HUES48 (cell line): ENCODE results near the gene PPP1R16B.

Experiments used
- H3K27ac ChIP-seq: one replicate; pipeline ENCODE4 v1.7.0; 2013; ENCODE audit warnings: low read depth, low read length, inconsistent platforms
- H3K27me3 ChIP-seq: 2 replicates; pipeline ENCODE4 v1.6.1; 2013; ENCODE audit warnings: mild to moderate bottlenecking, low read length; ENCODE audit not compliant: control insufficient read depth, insufficient read depth
- H3K36me3 ChIP-seq: 2 replicates; pipeline ENCODE4 v1.6.1; 2013; ENCODE audit warnings: low read length; ENCODE audit not compliant: control insufficient read depth, insufficient read depth
- H3K4me1 ChIP-seq: 2 replicates; pipeline ENCODE4 v1.6.1; 2013; ENCODE audit warnings: mild to moderate bottlenecking, low read length; ENCODE audit not compliant: control insufficient read depth, insufficient read depth
- H3K4me3 ChIP-seq: 2 replicates; pipeline ENCODE4 v1.5.1; 2013; ENCODE audit warnings: mild to moderate bottlenecking, low read depth, low read length
- H3K9ac ChIP-seq: 2 replicates; pipeline ENCODE4 v1.6.1; 2013; ENCODE audit warnings: mild to moderate bottlenecking, low read depth, low read length, moderate library complexity
- H3K9me3 ChIP-seq: 2 replicates; pipeline ENCODE4 v1.6.1; 2013; ENCODE audit warnings: low read length; ENCODE audit not compliant: control insufficient read depth, insufficient read depth

The PPP1R16B gene

DNA sequence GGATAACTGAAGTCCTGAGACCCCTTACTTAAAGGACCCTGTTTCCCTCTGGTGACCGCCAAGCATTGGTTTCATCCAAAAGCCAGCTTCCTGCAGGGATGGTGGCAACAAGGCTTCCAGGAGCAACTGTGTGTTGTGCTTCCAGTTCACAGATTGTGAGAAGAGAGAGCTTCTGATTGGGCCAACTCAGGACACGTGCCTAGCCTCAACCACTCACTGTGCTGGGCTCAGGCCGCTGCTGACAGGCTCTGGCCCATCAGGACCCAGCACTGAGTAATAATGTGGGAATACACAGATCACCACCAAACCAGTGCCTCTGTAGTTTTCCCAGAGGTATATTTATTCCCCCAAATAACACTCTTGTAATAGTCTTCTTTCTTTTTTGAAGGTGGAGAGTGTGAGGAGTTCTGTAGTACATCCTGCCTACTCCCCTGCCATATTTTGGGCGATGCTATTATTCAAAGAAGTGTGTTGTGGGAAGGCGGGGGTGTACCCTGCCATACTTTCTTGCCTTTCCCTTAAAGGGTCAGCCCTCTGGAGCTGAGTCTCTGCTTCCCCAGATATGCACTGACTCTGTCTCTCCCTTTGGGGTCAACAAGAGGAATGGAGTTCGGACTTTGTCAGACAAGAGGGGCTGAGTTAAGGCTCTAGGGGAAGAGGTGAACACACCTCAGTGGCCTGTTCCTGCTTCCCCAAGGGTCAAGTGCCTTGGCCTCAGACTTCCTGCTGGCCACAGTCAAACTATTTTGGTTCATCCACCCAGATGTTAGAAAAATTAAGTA is 23.2 kb downstream of the PPP1R16B start:
- H3K4me1 ChIP-seq, result peaks cover 20% of the 10 kb centered on the region
- no peaks in the 10 kb centered on the region for H3K9me3 ChIP-seq
- no peaks in the 10 kb centered on the region for H3K36me3 ChIP-seq
- no peak overlapping the region for H3K9ac ChIP-seq
- H3K4me3 ChIP-seq, result no peak overlapping the region
- no peak overlapping the region for H3K27ac ChIP-seq
- no peaks in the 10 kb centered on the region for H3K27me3 ChIP-seq

DNA sequence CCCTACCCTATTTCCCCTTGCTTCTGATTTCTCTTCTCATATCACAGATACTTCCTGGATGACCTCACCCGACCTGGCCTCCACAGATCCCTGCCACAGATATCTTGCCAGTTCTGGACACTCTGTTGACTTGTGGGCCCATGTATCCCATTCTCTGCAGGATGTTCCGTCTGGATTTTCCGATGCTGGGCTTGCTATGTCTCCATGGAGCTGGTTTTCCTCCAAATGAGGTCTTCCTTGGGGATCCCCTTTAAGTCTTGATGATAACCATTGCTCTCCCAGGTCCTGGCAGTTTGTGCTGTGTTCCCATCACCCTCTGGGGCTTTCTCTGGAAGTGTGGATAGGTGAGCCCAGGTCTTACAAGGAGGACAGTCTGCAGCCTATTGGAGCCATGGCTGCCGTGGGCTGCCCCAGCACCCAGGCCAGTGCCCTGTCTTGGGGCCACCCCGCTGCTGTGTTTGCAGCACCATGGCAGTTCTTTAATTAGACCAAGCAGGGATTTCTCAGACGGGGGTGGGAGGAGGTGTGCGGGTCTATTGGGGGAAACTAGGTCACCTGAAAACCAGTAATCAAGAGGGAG is 23.9 kb downstream of the PPP1R16B start:
- Histone ChIP-seq H3K27ac (no peak overlapping the region), H3K4me1 (peaks cover 20% of the 10 kb centered on the region), H3K36me3 (no peaks in the 10 kb centered on the region), H3K9ac (no peak overlapping the region), H3K27me3 (no peaks in the 10 kb centered on the region), H3K4me3 (no peak overlapping the region), H3K9me3 (no peaks in the 10 kb centered on the region)

DNA sequence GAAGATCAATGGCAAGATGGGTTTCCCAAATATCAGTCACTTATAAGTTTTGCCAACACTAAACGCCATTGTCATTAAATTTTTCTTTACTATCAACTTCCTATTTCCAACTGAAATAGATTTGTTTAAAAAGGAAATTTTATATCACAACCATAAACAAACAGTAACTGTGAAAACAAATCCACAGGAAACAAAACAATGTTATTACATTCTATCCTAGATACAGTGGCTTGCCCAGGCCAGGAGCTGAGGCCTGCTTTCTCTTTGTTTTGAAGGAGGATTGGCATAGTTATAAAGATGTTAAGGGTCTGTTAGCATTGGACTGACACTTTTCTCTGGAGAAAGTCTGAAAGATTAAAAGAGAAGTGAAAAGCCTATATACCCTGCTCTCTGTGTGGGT is 24.9 kb downstream of the PPP1R16B start:
- Histone ChIP-seq H3K27me3 (no peaks in the 10 kb centered on the region), H3K4me3 (no peak overlapping the region), H3K27ac (no peak overlapping the region), H3K9ac (no peak overlapping the region), H3K36me3 (no peaks in the 10 kb centered on the region), H3K9me3 (no peaks in the 10 kb centered on the region), H3K4me1 (peaks cover 13% of the 10 kb centered on the region)

DNA sequence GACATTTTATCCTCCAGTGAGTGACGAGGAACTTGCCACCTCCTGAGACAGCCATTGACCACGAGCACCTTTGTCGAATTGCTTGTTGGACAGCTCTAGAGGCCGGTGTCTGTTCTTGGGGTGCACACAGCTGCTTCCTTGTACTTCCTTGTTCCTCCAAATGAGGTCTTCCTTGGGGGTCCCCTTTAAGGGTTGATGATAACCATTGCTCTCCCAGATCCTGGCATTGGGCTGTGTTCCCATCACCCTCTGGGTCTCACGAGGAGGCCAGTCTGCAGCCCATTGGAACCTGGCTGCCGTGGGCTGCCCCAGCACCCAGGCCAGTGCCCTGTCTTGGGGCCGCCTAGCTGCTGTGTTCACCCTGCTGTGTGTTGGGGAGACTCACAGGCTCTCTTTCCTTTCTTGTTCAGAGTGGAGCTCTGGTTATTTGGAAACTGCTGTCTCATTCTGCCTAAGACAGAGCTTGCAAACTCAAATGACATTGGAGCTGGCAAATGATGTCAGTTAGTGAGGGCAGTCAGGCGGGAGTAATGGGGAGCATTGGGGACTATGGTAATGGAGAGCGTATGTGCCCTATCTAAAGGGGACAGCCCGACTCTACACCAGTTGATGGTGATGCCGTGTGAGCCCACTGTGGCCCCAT is 25.7 kb downstream of the PPP1R16B start:
- H3K36me3 ChIP-seq, result no peaks in the 10 kb centered on the region
- no peak overlapping the region for H3K4me3 ChIP-seq
- no peak overlapping the region for H3K27ac ChIP-seq
- H3K9ac ChIP-seq, result no peak overlapping the region
- H3K27me3 ChIP-seq, result no peaks in the 10 kb centered on the region
- peaks cover 5% of the 10 kb centered on the region for H3K4me1 ChIP-seq
- no peaks in the 10 kb centered on the region for H3K9me3 ChIP-seq

DNA sequence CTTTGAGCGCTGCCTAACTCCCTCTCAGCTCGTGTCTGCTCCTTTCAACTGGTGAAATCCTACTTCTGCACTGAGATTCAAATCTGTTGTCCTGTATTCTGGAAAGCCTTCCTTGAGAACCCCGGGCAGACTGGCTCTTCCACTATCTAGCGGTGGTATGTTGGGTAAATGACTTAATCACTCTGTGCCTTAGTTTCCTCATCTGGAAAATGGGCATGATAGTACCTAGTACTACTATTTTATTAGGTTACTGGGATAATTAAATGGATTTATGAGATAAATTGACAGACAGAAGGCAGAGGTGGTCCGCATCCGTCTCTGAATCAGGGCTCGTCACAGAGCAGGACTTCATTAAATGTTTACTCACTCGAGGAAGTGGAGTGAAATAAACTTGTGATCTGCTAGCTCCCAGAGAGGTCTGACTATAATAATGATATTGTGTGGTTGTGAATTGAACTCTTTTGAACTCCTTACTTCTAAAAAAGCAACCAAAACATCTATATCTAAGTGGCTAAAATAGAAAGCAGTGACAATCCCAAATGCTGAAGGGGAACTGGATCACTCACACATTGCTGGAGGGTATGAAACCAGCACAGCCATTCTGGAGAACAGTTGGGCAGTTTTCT is 26.6 kb downstream of the PPP1R16B start:
- H3K27ac ChIP-seq, result no peak overlapping the region
- no peak overlapping the region for H3K9ac ChIP-seq
- H3K36me3 ChIP-seq, result no peaks in the 10 kb centered on the region
- H3K27me3 ChIP-seq, result no peaks in the 10 kb centered on the region
- H3K4me1 ChIP-seq, result no peaks in the 10 kb centered on the region
- H3K9me3 ChIP-seq, result no peaks in the 10 kb centered on the region
- no peak overlapping the region for H3K4me3 ChIP-seq

DNA sequence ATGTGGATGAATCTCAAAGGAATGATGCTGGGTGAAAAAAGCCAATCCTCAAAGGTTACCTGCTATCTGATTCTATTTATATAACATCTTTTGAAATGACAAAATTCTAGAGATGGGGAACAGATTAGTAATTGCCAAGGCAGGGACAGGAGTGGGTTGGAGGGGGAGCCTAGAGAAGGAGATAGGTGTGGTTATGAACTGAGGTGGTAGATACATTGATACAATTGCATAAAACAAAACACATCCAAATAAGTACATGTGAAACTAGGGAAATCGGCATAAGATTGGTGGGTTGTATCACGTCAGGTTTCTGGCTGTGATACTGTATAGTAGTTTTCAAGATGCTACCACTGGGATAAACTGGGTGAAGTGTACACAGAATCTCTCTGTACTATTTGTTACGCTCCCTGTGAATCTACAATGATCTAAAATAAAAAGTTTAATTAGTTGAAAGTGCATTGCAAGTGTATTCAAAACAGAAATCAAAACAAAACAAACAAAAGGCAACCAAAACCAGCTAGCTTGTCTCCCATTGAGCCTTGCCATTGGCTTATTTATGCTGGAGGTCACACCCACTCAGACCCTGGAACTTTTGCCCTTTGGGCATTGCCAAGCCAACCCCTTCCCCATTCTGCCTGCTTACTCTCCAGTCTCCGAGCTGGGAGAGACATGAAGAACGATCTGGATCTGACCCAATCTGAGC is 27.8 kb downstream of the PPP1R16B start:
- no peaks in the 10 kb centered on the region for H3K27me3 ChIP-seq
- no peak overlapping the region for H3K9ac ChIP-seq
- no peaks in the 10 kb centered on the region for H3K4me1 ChIP-seq
- no peak overlapping the region for H3K4me3 ChIP-seq
- H3K9me3 ChIP-seq, result no peaks in the 10 kb centered on the region
- H3K27ac ChIP-seq, result no peak overlapping the region
- no peaks in the 10 kb centered on the region for H3K36me3 ChIP-seq

DNA sequence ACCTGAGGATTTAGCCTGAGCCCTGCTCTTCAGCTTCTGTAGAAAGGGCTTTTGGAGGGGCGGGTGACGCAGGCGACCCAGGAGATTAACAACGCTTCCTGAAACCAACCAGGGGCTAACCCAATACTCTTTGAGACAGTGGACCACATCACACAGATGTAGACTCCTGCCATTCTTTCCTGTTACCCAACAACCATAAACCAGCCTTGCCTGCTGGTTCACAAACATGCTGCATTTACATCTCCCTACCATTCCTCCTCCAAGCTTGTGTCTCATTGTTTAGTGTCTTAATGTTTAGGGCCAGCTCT is 28.3 kb downstream of the PPP1R16B start:
- no peaks in the 10 kb centered on the region for H3K36me3 ChIP-seq
- no peak overlapping the region for H3K9ac ChIP-seq
- H3K4me3 ChIP-seq, result no peak overlapping the region

DNA sequence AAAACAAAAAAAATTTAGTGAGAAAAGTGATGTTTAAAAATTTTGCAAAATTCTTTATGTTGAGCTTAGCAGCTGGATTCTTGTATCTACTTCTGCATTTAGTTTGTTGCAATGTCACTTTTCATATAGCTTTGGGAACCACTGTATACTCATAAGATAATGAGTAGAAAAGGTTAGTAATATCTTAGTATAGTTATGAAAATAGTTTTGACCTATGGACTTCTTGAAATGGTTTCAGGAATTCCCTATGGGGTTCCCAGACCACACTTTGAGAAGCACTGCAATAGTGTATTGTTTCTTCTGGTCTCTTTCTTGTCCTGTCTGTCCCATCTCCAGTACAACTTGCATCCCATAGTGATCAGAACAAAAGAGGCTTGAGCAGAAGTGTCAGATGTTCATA is 29.4 kb downstream of the PPP1R16B start:
- no peaks in the 10 kb centered on the region for H3K9me3 ChIP-seq
- no peak overlapping the region for H3K27ac ChIP-seq
- no peaks in the 10 kb centered on the region; the same call in 1 of the 2 replicates for H3K4me1 ChIP-seq
- H3K9ac ChIP-seq, result no peak overlapping the region
- H3K4me3 ChIP-seq, result no peak overlapping the region
- H3K36me3 ChIP-seq, result no peaks in the 10 kb centered on the region
- no peaks in the 10 kb centered on the region for H3K27me3 ChIP-seq

More for the DNA sequence above, 28.3 kb downstream of the PPP1R16B start:
- Histone ChIP-seq H3K4me1 (no peaks in the 10 kb centered on the region), H3K9me3 (no peaks in the 10 kb centered on the region), H3K27ac (no peak overlapping the region), H3K27me3 (no peaks in the 10 kb centered on the region)

DNA sequence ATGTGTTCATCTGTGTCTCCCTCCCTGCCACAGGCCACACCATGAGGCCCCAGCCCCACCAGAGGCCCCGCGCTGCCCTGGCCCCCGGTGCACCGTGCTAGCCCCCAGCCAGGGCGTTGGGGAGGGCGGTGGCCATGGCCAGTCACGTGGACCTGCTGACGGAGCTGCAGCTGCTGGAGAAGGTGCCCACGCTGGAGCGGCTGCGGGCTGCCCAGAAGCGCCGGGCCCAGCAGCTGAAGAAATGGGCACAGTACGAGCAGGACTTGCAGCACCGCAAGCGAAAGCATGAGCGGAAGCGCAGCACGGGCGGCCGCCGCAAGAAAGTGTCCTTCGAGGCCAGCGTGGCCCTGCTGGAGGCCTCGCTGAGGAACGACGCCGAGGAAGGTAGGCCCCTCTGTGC is 30.3 kb downstream of the PPP1R16B start:
- no peaks in the 10 kb centered on the region; the same call in 1 of the 2 replicates for H3K4me1 ChIP-seq
- no peak overlapping the region for H3K27ac ChIP-seq
- no peaks in the 10 kb centered on the region for H3K36me3 ChIP-seq
- H3K9me3 ChIP-seq, result no peaks in the 10 kb centered on the region
- no peaks in the 10 kb centered on the region for H3K27me3 ChIP-seq
- H3K4me3 ChIP-seq, result no peak overlapping the region
- no peak overlapping the region for H3K9ac ChIP-seq

DNA sequence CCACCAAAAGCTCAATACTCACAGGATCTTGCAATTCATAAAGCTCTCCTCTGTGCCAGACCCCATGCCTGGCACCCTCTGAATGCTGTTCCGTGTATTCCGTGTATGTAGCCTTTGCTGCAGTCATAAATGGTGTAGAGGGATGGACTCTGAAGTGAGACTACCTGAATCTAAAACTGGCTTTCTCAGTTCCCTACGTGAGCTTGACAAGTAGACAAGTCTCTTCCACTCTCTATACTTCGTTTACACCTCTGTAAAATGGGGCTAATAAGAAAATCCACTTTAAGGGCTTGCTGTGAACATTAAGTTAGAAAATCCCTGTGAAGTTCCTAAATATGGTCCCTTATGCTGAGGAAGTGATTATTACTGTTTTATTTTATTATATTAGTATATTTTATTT is 31.5 kb downstream of the PPP1R16B start:
- Histone ChIP-seq H3K9me3 (no peaks in the 10 kb centered on the region), H3K36me3 (no peaks in the 10 kb centered on the region), H3K27me3 (no peaks in the 10 kb centered on the region), H3K4me1 (no peaks in the 10 kb centered on the region; the same call in 1 of the 2 replicates), H3K27ac (no peak overlapping the region), H3K9ac (no peak overlapping the region), H3K4me3 (no peak overlapping the region)
